Measurements from ENCODE around the gene GNG12. TPM values are rescaled to one million over a fixed set of nuclear protein-coding genes. Genes with fewer than 3 reads are reported as not detected.

Gene GNG12
- total RNA-seq, 2 donors from 2014 or later = 49.4 to 61.5 TPM

DNA sequence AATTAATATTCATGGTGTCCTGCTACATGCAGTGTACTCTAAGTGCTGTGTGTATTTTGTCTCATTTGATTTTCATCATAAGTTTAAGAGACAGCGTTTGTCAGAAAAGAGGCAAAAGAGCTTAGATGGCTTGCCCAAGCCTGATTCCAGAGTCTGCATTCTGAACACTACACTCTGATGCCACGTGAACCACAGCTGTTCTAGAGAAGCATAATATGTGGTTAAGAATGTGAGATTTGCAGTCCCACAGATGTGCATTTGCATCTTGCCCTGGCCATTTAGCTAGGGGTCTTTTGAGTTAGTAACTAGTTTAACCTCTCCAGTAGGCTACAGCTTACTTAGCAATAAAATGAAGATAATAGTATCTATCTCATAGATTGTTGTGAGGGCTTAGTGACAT is 157.5 kb downstream of the GNG12 start:
- Histone ChIP-seq H3K27ac (no peak overlapping the region), H3K36me3 (no peaks in the 10 kb centered on the region), H3K4me1 (replicated peaks) (no peaks in the 10 kb centered on the region), H3K27me3 (replicated peaks; ENCODE audit: insufficient read depth) (no peaks in the 10 kb centered on the region), H3K9me3 (no peaks in the 10 kb centered on the region), H3K4me3 (no peak overlapping the region)
- intact Hi-C loops (cut with DNase I) = no loop called here
- 79% methylated on average over 2 of the region's 2 CpGs for WGBS
- DNase-seq (ENCODE audit: low spot score) = no peak
- no peak for TF ChIP-seq POLR2A (IDR thresholded peaks at IDR 0.05)
- TF ChIP-seq POLR2AphosphoS5 (IDR thresholded peaks at IDR 0.05) = no peak
- TF ChIP-seq, protein P1, sequence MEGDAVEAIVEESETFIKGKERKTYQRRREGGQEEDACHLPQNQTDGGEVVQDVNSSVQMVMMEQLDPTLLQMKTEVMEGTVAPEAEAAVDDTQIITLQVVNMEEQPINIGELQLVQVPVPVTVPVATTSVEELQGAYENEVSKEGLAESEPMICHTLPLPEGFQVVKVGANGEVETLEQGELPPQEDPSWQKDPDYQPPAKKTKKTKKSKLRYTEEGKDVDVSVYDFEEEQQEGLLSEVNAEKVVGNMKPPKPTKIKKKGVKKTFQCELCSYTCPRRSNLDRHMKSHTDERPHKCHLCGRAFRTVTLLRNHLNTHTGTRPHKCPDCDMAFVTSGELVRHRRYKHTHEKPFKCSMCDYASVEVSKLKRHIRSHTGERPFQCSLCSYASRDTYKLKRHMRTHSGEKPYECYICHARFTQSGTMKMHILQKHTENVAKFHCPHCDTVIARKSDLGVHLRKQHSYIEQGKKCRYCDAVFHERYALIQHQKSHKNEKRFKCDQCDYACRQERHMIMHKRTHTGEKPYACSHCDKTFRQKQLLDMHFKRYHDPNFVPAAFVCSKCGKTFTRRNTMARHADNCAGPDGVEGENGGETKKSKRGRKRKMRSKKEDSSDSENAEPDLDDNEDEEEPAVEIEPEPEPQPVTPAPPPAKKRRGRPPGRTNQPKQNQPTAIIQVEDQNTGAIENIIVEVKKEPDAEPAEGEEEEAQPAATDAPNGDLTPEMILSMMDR (IDR thresholded peaks at IDR 0.05) = no peak

DNA sequence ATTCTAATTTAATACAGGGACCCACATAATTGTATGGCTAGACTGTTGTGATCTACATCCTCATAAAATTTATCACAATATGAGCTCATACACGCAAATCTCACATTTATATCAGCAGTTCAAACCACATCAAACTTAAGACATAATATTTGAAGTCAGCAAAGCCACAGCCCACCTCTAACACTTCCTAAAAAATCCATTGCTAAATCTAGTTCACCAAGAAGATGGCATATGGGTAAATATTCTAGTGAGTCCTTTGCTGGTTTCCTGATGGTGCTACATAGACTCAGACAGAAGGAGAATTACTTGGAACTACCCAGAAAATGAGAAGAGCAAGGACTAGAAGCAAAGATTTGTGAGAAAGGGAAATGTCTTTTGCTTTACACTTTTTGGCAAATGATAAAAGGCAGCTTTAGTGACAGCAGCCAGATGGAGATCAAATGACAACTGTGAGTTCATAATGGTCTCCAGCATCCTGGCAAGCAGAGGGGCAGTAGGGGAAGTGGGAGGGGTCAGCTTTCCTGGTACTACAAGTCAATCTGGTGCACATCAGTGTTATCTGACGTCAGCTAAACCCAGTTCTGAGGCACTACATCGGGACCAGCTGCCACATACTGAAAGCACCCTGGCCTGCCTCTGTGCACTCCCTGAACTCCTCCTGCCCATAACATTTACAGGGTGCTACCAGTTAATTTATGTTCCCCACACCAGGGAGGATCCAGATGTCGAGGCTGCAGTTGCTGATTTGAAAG is 158.8 kb downstream of the GNG12 start:
- no peaks in the 10 kb centered on the region for H3K36me3 ChIP-seq
- 9% methylated on average over 4 of the region's 4 CpGs for WGBS
- TF ChIP-seq, protein P1 (IDR thresholded peaks at IDR 0.05) = no peak
- TF ChIP-seq POLR2AphosphoS5 (IDR thresholded peaks at IDR 0.05) = peak; percentile 50

DNA sequence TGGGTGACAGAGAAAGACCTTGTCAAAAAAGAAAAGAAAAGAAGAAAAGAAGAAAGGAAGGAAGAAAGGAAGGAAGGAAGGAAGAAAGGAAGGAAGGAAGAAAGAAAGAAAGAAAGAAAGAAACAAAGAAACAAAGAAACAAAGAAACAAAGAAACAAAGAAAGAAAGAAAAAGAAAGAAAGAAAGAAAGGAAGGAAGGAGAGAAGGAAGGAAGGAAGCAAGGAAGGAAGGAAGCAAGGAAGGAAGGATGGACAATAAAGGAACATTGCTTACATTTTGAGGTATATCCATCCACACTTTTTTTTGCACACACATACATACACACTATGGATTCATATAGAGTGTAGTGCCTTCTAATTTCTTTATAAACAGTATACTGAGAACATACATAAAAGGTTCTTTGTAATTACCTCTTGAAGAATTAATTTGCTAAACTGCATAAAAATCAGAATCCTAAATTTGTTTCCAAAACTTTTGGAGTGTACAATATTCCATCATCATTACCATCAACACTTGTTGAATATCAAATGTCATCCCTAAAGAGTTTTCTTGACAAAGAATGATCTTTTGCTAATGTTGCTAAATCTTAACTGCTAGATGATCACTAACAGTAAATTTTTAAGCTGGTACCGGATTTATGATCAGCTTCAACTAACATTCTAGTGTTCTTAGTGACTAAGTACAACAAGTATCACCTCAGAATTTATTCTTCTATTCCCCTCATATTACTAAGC is 159.6 kb downstream of the GNG12 start:
- Histone ChIP-seq H3K4me1 (replicated peaks) (no peaks in the 10 kb centered on the region), H3K36me3 (no peaks in the 10 kb centered on the region), H3K4me3 (no peak overlapping the region), H3K27ac (no peak overlapping the region), H3K27me3 (replicated peaks; ENCODE audit: insufficient read depth) (no peaks in the 10 kb centered on the region), H3K9me3 (no peaks in the 10 kb centered on the region)
- intact Hi-C loops (cut with DNase I) = no loop called here
- WGBS = 66% methylated on average over 1 of the region's 1 CpG
- TF ChIP-seq POLR2AphosphoS5 (IDR thresholded peaks at IDR 0.05) (no peak), POLR2A (IDR thresholded peaks at IDR 0.05) (no peak)
- TF ChIP-seq, protein P1 (IDR thresholded peaks at IDR 0.05) = no peak
- DNase-seq (ENCODE audit: low spot score) = no peak

More for the DNA sequence above, 158.8 kb downstream of the GNG12 start:
- H3K9me3 ChIP-seq = no peaks in the 10 kb centered on the region
- intact Hi-C loops (cut with DNase I) = no loop called here
- H3K4me1 ChIP-seq (replicated peaks) = no peaks in the 10 kb centered on the region
- DNase-seq (ENCODE audit: low spot score) = peak; percentile 38
- no peaks in the 10 kb centered on the region for H3K27me3 ChIP-seq (replicated peaks; ENCODE audit: insufficient read depth)
- no peak overlapping the region for H3K4me3 ChIP-seq
- no peak overlapping the region for H3K27ac ChIP-seq

DNA sequence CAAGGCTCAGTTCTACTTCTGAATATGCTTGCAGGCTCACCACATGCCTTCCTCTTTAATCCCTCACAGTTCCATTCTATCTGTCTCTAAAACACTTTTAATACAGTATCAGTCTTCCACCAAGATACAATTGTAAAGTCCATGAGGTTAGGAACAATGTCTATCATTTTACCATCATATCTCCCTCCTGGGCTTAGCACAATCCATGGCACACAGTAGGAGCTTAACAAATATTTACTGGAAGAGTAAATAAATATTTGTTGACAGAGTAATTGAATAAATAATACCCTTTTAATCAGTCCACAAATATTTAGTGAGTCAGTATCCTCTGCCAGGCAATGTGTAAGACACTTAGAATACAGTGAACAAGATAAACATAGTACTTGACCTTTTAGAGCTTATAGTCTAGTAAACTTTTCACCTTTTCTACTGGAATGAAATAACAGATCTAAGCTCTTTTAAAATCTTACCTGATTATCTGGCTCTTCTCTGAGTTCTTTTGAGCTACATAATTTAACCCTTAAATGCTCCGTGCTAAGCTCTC is 160.9 kb downstream of the GNG12 start:
- TF ChIP-seq POLR2A (IDR thresholded peaks at IDR 0.05) (no peak), POLR2AphosphoS5 (IDR thresholded peaks at IDR 0.05) (no peak)
- TF ChIP-seq, protein P1 (IDR thresholded peaks at IDR 0.05) = no peak
- no peak for DNase-seq (ENCODE audit: low spot score)
- Histone ChIP-seq H3K4me1 (replicated peaks) (no peaks in the 10 kb centered on the region), H3K9me3 (no peaks in the 10 kb centered on the region), H3K36me3 (no peaks in the 10 kb centered on the region), H3K4me3 (no peak overlapping the region), H3K27ac (no peak overlapping the region), H3K27me3 (replicated peaks; ENCODE audit: insufficient read depth) (no peaks in the 10 kb centered on the region)
- 94% methylated on average over 1 of the region's 1 CpG for WGBS
- intact Hi-C loops (cut with DNase I) = no loop called here

All from prostate gland (tissue), 2 donors.